Stimulated activated CD8-positive, alpha-beta memory T cell treated with anti-CD3 and anti-CD28 coated beads, Interleukin-4, amount 100 ng/mL, for 1 hour (primary cell): ENCODE results near the gene NDUFS5.
"Not testable (repeated sequence)": the region's sequence is repeated elsewhere in the genome, so short reads cannot be mapped to it uniquely, and the experiment has no call there.

Experiments
- DNase-seq, 2 donors: peaks; one replicate each; pipeline ENCODE4 v3.0.0-alpha.2; 2020; ENCODE audit warnings: low read depth in 2 of 2, low spot score in 1 of 2

Gene NDUFS5

DNA sequence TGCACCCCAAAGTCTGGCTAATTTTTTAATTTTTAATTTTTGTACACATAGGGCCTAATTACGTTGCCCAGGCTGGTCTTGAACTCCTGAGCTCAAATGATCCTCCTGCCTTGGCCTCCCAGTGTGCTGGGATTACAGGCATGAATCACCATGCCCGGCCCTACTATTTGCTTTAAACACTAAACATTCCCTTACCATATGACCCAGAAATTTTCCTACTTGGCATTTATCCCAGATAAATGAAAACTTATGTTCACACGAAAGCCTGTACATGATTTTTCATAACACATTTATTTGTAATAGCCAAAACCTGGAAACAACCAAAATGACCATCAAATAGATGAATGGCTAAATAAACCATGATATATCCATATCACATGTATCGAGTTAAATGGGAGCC, 35.8 kb downstream of the NDUFS5 start:
- no peak for DNase-seq

- DNase-seq: no peak
These were observed 37.0 kb downstream of the NDUFS5 start for GRCh38 chr1:39063191-39063590.

- no peak for DNase-seq
These were observed 37.6 kb downstream of the NDUFS5 start for GRCh38 chr1:39063775-39064174.

DNA sequence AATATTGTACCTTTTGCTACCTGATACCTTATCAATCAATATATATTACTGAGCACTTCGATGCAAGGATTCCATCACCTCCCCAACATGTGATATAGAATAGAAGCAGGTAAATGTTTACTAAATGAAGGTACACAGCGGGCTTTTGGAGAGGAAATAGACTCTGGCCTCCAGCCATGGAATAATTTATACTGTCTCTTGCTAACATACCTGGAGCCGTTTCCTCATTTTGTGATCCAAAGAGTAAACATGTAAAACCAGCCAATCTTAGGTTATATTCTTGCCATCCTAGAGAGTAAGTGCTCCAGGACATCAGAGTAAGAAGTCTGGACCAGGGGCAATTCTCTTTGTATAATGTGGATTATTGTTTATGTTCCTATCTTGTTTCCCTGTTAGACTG, 39.4 kb downstream of the NDUFS5 start:
- DNase-seq: no peak

DNA sequence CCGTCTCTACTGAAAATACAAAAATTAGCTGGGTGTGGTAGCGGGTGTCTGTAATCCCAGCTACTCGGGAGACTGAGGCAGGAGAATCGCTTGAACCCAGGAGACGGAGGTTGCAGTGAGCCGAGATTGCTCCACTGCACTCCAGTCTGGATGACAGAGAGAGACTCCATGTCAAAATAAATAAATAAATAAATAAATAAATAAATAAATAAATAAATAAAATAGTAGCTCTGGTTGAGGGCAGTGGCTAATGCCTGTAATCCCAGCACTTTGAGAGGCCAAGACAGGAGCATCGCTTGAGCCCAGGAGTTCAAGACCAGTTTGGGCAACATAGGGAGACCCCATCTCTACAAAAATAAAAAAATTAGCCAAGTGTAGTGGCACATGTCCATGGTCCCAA, 42.1 kb downstream of the NDUFS5 start:
- DNase-seq: not testable (repeated sequence)

DNA sequence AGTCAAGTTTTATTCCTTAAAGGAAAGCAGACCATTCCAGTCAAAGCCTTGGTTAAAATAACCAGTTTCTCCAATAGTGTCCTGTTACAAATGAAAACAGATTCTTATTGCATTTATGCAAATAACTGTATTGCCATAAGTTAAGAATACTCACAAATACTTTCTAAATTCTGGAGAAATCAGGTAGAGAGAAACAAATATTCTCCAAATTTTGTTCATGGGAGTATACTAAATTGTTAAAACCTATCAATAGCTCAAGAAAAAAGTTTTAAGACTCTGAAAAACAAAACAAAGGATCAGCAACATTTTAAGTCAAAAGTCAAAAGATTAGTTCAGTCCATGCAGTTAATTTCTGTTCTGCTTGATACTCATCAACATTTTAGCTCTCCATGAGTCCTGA, 45.4 kb downstream of the NDUFS5 start:
- DNase-seq: not testable (repeated sequence)

GRCh38 chr1:39076127-39076798, 50.1 kb downstream of the NDUFS5 start:
- no peak for DNase-seq

DNA sequence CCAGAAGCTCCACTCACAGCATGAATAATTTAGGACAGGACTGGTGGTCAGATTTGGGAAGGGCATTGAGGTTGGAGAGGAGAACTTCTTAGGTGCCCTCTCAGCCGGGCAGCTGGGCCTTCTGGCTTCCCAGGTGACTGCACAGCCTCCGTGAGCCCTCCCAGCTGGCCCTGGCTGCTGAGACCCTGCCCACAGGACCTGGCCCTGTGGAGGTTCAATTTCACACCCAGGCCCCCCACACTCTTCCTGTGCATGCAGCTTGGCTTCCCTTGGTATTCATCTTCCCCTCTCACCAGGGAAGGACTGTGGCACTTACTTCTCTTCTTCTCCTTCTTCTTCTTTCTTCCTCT, 50.6 kb downstream of the NDUFS5 start:
- DNase-seq: no peak

DNA sequence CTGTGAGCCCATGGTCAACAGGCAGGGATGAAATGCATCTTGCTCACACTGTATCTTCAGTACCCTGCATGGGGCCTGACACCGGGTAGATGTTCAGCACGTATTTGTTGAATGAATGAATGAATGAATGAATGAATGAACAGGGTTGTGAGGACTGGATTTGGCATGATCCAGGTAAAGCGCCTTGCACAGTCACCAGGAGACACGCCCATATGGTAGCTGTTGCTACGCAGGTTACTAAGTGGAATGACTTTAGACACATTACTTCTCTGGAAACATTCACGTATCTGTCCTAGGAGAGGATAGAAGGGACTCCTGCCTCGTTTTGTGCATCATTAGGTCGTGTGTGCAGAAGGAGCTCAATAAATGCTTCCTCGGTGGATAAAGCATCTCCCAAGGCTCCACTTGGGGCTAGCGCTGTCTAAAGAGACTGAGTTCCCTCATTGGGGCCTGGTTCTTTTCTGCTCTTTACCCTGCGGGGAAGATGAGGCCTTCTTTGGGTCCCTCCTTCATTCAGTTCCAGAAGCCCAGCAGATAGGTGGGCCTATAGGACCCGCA, 54.2 kb downstream of the NDUFS5 start:
- no peak for DNase-seq

DNA sequence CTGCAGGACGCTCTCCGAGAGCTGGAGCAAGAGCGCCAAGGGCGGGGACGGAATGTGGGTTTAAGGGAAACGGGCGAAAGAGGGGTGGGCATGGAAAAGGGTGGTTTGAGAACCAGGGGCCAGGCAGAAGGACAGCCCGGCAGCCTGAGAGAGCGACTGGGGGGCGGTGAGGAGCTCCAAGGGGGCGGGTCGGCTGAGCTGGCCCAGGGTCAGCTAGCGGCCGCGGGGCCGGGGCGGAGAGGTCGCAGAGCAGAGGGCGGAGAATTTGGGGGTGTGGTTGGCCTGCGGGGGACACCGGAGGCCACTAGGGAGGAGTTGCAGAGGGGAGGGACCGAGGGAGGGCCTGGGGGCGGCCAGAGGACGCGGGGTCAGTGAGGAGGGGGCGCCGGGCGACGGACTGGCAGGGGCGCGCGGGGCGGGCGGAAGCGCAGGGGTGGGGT, 54.7 kb downstream of the NDUFS5 start:
- DNase-seq: no peak

DNA sequence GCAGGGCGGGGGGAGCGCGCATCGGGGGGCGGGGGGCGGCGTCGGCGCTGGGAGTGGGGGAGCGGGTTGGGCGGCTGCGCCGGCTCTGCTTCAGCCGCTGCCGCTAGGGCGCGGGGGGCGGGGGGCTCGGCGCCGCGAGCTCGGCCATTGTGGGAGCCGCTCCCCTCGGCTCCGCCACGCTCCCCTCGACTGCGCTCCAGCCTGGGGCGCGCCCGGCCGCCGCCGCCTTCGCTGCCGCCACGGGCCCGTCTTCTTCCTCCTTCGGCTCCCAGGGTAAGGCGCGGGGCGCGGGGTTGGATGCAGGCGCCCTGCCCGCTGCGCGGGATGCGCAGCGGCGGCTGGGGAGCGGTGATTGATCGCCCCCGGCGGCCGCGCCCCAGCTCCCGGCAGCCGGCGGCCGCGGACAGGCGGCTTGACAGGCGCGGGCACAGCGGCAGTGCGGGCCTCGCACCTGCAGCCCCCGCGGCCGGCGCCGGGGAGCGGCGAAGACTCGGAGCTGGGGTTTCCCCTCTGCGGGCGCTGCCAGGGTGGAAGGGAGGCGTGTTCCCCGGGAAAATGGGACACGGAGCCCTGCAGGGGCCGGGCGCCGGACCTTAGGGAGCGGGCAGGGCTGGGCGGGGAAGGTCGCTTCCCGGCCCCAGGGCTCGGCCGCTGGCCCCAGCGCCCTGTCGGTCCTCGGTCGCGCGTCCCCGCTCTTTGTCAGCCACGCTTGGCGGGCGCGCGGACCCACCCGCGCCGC, 55.3 kb downstream of the NDUFS5 start:
- no peak for DNase-seq

GRCh38 chr1:39082010-39082799, 56.1 kb downstream of the NDUFS5 start:
- no peak for DNase-seq

DNA sequence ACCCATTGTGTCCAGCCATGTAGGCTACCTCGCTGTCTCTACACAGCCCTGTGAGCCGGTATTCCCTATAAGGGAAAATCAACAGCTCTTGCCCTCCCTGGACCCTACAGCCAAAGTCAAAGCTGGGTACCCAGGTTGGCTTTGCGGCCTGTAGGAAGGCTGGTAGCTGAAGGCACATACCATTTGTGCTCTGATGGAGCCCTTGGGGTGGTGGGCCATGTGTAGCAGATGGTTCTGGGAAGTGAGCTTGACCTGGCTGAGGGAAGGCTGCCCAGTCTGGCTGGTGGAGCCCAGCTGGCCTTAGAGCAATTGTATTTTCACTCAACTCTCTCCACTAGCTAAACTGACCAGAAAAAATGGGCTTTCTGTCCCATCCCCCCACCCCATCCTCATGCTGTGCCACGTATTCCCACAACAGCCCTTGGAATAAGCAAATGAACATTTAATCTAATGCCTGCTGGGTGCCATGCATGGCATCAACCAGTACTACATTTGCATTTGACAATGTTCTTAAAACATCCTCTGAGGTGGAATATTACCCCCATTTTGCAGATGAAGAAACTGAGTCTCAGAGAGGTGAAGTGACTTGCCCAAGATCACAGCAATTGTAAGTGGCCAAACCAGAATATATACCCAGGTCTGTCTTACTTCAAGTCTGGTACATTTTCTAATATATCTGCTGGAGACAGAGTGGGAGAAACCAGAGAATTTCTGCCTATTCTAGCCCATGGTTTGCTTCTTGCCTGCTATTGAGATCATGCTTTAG, 56.8 kb downstream of the NDUFS5 start:
- no peak for DNase-seq

- DNase-seq: no peak
These were observed 58.0 kb downstream of the NDUFS5 start for GRCh38 chr1:39084191-39084590.
